Measurements from ENCODE around the gene PRDX5. TPM values are rescaled to one million over a fixed set of nuclear protein-coding genes. Genes with fewer than 3 reads are reported as not detected.
A peak's percentile ranks its signal among the peaks of the same experiment; 100 is the strongest.

PRDX5 gene
- total RNA-seq, 1 experiment from 2014 or later: 228 TPM

DNA sequence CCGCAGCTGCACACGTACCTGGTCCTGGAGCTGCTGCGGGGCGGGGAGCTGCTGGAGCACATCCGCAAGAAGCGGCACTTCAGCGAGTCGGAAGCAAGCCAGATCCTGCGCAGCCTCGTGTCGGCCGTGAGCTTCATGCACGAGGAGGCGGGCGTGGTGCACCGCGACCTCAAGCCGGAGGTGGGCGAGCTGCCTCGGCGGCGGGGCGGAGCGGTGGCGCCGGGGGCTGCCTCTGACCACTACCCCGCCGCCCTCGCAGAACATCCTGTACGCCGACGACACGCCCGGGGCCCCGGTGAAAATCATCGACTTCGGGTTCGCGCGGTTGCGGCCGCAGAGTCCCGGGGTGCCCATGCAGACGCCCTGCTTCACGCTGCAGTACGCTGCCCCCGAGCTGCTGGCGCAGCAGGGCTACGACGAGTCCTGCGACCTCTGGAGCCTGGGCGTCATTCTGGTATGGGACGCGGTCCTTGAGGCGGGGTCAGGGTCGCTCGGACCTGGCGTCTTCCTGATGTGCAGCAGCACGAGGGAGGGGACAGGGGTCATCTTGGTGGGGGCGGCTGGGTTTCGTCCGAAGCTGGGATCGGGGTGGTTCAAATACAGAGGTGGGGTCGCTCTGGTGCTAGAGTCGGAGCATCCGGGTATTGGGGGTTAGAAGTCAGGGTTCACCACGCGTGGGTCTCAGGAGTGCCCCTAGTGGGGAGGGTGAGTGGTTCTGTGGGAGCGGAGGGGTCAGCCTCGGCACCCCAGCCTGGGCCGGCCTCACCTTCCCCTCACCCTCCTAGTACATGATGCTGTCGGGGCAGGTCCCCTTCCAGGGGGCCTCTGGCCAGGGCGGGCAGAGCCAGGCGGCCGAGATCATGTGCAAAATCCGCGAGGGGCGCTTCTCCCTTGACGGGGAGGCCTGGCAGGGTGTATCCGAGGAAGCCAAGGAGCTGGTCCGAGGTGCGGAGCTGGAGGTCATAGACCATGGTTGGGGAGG is 51.8 kb downstream of the PRDX5 start:
- no peak overlapping the region for H2AFZ ChIP-seq (ENCODE audit: low read length)
- no peaks in the 10 kb centered on the region; the same call in 1 of the 2 replicates for H3K4me1 ChIP-seq (ENCODE audit: insufficient read depth, low read length)
- Mint-ChIP-seq H3K27ac (no peak overlapping the region; a peak in 1 of 7 replicates), H3K27me3 (ENCODE audit: low read depth) (no peaks in the 10 kb centered on the region), H3K4me1 (peaks cover 9 to 18% of the 10 kb centered on the region in 2 experiments), H3K4me3 (no peak overlapping the region; a peak in 1 of 5 replicates), H3K36me3 (ENCODE audit: insufficient read depth in 1 of 3, low read depth in 3 of 3) (peaks cover 16 to 42% (median 31%) of the 10 kb centered on the region in 3 experiments), H3K9me3 (no peaks in the 10 kb centered on the region; a peak in 1 of 5 replicates)
- H3K18ac ChIP-seq (ENCODE audit: insufficient read length, low read depth, low read length): no peak overlapping the region
- H3K4ac ChIP-seq (ENCODE audit: low read depth, low read length): no peak overlapping the region
- TF ChIP-seq, protein P1, sequence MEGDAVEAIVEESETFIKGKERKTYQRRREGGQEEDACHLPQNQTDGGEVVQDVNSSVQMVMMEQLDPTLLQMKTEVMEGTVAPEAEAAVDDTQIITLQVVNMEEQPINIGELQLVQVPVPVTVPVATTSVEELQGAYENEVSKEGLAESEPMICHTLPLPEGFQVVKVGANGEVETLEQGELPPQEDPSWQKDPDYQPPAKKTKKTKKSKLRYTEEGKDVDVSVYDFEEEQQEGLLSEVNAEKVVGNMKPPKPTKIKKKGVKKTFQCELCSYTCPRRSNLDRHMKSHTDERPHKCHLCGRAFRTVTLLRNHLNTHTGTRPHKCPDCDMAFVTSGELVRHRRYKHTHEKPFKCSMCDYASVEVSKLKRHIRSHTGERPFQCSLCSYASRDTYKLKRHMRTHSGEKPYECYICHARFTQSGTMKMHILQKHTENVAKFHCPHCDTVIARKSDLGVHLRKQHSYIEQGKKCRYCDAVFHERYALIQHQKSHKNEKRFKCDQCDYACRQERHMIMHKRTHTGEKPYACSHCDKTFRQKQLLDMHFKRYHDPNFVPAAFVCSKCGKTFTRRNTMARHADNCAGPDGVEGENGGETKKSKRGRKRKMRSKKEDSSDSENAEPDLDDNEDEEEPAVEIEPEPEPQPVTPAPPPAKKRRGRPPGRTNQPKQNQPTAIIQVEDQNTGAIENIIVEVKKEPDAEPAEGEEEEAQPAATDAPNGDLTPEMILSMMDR (conservative IDR thresholded peaks at IDR 0.05): peak; percentile 53
- H2BK20ac ChIP-seq (ENCODE audit: low read depth, low read length, poor library complexity, severe bottlenecking): no peak overlapping the region
- no peaks in the 10 kb centered on the region for H3K9me3 ChIP-seq (ENCODE audit: control insufficient read depth, low read depth, low read length)
- no peak overlapping the region for H4K91ac ChIP-seq (ENCODE audit: insufficient read length, low read depth, low read length)
- no peak overlapping the region for H4K8ac ChIP-seq (replicated peaks; ENCODE audit: insufficient read length, low read depth, low read length)
- no peaks in the 10 kb centered on the region for H3K79me2 ChIP-seq (ENCODE audit: insufficient read depth, low read length)
- H2BK5ac ChIP-seq (ENCODE audit: insufficient read length, low read length): no peak overlapping the region
- no peak overlapping the region for H2AK5ac ChIP-seq (ENCODE audit: insufficient read length, low read length)
- H2BK120ac ChIP-seq (ENCODE audit: low read depth, low read length, poor library complexity, severe bottlenecking): no peak overlapping the region
- H3K14ac ChIP-seq (ENCODE audit: insufficient read depth, low read length): no peak overlapping the region
- WGBS (ENCODE audit: extremely low coverage, insufficient read length, low lambda C conversion rate): no CpG with 5 or more reads among the region's 82 CpGs
- no peak for DNase-seq
- no peak overlapping the region for H3K23ac ChIP-seq (ENCODE audit: insufficient read length, low read depth, low read length)
- no peak overlapping the region for H3K9ac ChIP-seq (ENCODE audit: extremely low read depth, insufficient read length, low read length)
- no peak overlapping the region for H4K5ac ChIP-seq (ENCODE audit: insufficient read length, low read depth, low read length)
- no peak overlapping the region for H2BK12ac ChIP-seq (ENCODE audit: insufficient read length, low read depth, low read length)
- no peak overlapping the region for H3K27ac ChIP-seq (ENCODE audit: insufficient read length, low read depth, low read length)
- no peaks in the 10 kb centered on the region for H3K27me3 ChIP-seq (ENCODE audit: insufficient read depth, low read length)
- no peak overlapping the region for H3K4me2 ChIP-seq (ENCODE audit: insufficient read depth, insufficient read length, low read length)
- H2BK15ac ChIP-seq (ENCODE audit: low read depth, low read length): no peak overlapping the region
- H3K79me1 ChIP-seq (ENCODE audit: insufficient read depth, low read depth, low read length, poor library complexity, severe bottlenecking): no peaks in the 10 kb centered on the region
- no peaks in the 10 kb centered on the region for H4K20me1 ChIP-seq (ENCODE audit: control insufficient read depth, insufficient read depth, insufficient read length)
- no peak overlapping the region for H3T11ph ChIP-seq (ENCODE audit: low read length)
- H3K23me2 ChIP-seq (ENCODE audit: insufficient read length, low read depth, low read length, poor library complexity, severe bottlenecking): no peaks in the 10 kb centered on the region
- H3K56ac ChIP-seq (ENCODE audit: insufficient read length, low read depth, low read length): no peak overlapping the region
